Activated T-cell treated with anti-CD3 and anti-CD28 coated beads for 24 hours (primary cell): ENCODE measurements around the gene PLEKHN1.
A peak's percentile ranks its signal among the peaks of the same experiment; 100 is the strongest.

Experiments used
- DNase-seq: peaks from one replicate; pipeline ENCODE4 v3.0.0-alpha.2; 2020; ENCODE audit warnings: low read depth

Gene PLEKHN1

GRCh38 chr1:960363-961131, 5.7 kb upstream of the PLEKHN1 start, which contains the start of gene KLHL17:
KLHL17 (plus strand) TSS chr1:960584; CDS start chr1:960694, 110 bp downstream.
- DNase-seq: peak; percentile 72

DNA sequence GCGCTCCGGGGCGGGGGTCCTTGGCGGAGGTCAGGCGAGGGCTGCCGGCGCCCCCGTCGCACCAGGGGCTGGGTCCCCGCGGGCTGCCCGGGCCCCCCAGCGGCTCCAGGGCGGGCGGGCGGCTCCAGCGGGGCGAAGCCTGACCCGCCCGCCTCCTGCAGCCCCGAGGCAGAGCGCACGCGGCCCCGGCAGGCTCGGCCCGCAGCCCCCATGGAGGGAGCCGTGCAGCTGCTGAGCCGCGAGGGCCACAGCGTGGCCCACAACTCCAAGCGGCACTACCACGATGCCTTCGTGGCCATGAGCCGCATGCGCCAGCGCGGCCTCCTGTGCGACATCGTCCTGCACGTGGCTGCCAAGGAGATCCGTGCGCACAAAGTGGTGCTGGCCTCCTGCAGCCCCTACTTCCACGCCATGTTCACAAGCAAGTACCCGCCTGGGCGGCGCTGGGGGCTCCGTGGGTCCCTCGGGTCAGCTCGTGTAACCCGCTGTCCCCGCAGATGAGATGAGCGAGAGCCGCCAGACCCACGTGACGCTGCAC, 5.1 kb upstream of the PLEKHN1 start:
- DNase-seq: no peak

DNA sequence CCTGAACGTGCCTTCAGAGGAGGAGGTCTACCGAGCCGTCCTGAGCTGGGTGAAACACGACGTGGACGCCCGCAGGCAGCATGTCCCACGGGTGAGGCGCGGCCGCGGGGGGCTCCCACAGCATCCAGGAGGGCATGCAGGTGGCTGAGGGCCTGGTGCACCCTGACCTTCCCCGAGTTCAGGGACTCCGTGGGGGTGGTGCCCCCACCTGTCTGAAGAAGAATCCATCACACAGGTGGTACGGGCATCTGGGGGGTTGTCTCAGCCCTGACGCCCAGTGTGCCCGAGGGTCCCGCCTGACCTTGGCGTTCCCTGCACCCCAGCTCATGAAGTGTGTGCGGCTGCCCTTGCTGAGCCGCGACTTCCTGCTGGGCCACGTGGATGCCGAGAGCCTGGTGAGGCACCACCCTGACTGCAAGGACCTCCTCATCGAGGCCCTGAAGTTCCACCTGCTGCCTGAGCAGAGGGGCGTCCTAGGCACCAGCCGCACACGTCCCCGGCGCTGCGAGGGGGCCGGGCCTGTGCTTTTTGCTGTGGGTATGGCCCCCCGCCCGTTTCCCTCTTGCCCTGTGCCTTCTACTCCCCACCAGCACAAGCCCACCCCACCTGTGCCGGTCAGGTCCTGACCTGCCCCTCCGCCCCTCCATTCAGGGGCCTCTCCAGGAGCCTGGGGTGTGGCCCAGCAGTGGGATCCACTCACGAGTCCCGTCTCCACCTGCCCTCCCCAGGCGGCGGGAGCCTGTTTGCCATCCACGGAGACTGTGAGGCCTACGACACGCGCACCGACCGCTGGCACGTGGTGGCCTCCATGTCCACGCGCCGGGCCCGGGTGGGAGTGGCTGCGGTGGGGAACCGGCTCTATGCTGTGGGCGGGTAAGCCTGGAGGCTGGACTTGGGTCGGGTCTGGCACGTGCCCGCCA, 3.6 kb upstream of the PLEKHN1 start:
- DNase-seq: no peak

DNA sequence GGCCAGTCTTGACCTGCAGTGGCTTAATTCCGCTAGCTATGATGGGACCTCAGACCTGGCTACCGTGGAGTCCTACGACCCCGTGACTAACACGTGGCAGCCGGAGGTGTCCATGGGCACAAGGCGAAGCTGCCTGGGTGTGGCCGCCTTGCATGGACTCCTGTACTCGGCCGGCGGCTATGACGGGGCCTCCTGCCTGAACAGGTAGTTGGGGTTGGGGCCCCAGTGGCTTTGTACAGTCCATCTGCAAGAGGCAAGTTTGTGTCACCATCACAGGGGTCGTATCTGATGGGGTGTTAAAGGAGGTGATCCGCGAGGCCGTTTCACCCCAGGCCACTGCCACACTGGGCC, 3.0 kb upstream of the PLEKHN1 start:
- no peak for DNase-seq

DNA sequence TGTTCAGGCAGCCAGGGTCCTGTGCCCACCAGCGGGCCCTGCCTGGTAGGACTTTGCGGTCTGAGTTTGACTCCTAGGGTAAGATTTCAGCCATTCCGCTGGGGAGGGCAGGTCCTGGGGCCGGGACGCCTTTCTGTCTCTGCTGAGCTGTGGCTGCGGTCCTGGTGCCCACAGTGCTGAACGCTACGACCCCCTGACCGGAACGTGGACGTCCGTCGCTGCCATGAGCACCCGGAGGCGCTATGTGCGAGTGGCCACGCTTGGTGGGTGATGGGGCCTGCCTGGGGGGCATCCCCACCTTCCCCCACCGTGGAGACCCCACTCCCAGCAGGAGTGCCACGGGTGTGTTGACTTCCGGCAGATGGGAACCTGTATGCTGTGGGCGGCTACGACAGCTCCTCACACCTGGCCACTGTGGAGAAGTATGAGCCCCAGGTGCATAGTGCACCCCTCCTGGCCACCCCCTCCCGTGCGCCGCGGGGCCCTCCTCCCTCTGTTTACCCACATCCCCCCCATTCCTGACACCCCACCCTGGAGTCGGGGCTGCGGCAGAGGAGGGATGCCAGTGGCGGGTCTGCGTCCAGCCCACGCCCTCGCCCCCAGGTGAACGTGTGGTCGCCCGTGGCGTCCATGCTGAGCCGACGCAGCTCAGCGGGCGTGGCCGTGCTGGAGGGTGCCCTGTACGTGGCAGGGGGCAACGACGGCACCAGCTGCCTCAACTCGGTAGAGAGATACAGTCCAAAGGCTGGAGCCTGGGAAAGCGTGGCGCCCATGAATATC, 2.3 kb upstream of the PLEKHN1 start:
- DNase-seq: no peak

DNA sequence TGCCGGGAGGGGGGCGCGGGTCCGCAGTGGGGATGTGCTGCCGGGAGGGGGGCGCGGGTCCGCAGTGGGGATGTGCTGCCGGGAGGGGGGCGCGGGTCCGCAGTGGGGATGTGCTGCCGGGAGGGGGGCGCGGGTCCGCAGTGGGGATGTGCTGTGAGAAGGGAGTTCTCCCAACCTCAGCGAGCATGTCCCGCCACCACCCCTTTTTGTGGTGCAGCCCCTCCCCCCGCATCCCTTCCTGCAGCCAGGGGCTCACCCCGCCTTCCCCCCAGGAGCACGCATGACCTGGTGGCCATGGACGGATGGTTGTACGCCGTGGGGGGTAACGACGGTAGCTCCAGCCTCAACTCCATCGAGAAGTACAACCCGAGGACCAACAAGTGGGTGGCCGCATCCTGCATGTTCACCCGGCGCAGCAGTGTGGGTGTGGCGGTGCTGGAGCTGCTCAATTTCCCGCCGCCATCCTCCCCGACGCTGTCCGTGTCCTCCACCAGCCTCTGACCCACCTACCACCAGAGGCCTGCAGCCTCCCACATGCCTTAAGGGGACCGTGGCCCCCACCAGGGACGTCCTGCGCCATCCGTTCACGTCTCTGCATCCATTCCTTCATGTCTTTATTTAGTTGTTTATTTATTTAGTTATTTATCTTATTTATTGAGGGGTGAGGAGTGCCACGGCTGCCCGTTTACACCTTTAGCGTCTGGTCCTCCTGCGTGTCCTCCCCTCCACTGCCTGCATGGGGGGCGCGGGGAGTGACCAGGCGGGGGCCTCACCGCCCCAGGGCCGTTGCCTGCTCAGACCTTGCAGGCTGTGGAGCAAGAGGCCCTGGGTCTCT, 1.4 kb upstream of the PLEKHN1 start:
- no peak for DNase-seq

- DNase-seq: no peak
Observed at GRCh38 chr1:965526-966134, 652 bp upstream of the PLEKHN1 start.

DNA sequence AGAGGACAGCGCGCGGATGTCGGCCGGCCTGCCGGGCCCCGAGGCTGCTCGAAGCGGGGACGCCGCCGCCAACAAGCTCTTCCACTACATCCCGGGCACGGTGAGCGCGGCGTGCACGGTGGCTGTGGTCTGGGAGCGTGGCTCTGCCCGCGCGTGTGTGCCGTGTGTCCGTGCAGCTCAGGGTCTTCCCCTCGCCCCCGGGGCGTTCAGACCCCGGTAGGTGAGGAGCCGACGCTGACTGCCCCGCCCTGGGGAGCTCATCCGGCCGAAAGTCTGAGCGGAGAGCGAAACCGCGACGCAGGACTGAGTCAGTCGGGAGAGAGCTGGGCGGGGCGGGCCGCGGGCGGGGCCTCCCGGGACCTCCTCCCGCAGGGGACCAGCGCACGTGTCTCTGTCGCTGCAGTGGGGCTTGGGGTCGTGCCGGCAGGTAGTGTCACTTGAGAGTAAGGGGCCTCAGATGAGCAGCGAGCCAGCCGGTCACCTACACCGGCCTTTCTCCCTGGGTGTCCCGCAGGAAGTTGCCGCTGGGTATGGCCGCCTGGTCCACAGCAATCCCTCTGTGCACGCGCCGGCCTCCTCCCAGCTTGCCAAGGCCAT, 520 bp downstream of the PLEKHN1 start:
- peak; percentile 83 for DNase-seq

DNA sequence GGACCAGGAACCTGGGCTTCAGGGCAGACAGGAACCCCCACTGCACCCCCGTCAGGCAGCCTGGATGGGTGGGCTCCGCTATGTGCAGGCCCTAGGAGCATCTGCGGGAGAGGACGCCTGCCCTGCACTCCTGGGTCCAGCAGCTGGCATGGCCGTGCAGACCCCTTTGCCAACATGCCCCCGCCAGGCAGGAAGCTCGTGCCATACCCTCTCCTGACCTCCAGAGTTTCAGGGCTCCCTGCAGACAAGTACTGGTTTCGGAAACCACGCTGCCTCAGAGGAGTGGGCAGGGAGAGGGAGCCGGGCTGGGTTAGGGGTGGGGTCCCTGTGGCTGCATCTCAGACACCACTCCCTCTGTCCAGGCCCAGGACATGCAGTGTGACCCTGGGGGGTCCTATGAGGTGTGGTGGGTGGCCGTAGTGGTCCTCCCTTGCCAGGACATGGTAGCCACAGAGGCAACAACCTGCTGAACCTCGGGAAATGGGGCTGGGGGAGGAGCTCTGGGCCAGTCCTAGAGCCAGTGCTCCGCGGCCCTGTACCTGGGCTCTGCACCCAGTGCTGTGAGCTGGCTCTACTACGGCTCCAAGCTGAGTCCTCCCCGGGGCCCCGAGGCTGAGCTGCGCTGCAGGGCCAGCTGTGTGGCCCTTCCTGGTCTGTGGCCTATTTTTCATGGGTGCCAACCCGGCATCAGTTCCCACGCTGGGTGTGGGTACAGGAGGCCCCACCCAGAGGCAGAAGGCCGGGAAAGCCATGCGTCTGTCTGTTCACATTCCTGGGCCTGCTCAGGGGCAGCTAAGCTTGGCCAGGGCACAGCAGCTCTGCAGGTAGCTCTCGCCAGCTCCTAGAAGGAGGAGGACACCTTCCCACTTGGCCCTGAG, 1.4 kb downstream of the PLEKHN1 start:
- DNase-seq: no peak

- DNase-seq: no peak
Observed at GRCh38 chr1:969260-969855, 3.1 kb downstream of the PLEKHN1 start.

GRCh38 chr1:970242-970972, 4.1 kb downstream of the PLEKHN1 start:
- no peak for DNase-seq

DNA sequence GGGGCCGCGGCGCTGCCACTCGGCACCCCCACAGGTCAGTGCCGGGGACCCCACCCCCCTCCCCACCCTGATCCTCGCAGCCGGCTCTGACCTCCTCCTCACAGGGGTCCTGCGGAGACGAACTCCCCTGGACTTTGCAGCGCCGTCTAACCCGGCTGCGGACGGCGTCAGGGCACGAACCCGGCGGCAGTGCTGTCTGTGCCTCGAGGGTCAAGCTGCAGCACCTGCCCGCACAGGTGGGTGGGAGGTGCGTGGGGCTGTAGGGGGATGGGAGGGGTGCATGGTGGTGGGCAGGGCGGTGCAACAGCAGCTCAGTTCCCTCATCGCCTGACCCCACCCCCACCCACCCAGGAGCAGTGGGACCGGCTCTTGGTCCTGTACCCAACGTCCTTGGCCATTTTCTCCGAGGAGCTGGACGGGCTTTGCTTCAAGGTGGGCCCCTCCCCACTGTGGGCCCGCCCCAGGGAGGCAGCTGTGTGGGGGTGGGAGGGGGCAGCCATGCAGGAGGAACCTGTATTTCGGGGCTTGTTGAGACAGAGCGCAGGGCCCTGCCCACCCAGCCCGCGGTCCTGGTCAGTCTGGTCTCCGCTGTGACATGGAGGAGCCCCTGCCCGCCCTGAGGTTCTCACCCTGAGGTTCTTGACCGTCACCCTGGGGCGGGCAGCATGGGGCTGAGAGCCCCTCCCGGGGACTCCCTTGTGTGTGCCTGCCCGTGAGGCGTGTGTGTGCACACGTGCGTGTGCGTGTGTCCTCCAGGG, 4.9 kb downstream of the PLEKHN1 start:
- DNase-seq: no peak

- no peak for DNase-seq
Observed at GRCh38 chr1:971751-972506, 5.6 kb downstream of the PLEKHN1 start.

GRCh38 chr1:972726-973458, 6.6 kb downstream of the PLEKHN1 start:
- no peak for DNase-seq

DNA sequence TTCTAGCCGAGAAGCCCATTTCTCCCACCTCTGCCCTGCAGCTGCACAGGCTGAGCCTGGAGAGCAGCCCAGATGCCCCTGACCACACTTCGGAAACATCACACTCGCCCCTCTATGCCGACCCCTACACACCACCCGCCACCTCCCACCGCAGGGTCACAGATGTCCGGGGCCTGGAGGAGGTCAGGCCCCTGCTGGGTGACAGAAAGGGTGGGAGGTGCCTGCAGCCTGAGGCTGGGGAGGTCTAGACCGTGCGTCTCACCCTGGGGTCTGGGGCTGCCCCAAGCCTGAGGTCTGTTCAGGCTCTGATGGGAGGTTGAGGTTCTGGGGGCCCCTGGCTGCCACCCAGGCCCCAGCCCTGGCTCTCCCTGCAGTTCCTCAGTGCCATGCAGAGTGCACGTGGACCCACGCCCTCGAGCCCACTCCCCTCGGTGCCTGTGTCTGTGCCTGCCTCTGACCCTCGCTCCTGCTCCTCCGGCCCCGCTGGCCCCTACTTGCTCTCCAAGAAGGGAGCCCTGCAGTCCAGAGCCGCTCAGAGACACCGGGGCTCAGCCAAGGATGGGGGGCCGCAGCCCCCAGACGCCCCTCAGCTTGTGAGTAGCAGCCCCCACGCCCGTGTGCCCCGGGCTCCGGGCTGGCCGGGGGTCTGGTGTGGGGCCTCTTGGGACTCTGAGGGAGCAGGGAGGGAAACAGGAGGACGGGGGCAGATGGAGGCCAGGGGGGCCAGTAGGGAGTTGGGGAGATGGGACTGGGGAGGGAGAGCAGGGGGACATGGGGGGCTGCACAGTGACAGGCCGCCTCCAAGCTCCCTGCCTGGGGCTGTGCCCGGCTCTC, 7.4 kb downstream of the PLEKHN1 start:
- no peak for DNase-seq
